Medulla oblongata (tissue), 1 donor: ENCODE results near the gene BAMBI.

ENCODE experiments used
- DNase-seq: peaks from one replicate; pipeline ENCODE4 v3.0.0-alpha.2; 2015; ENCODE audit errors: extremely low spot score

BAMBI gene

GRCh38 chr10:28674782-28675181, 2.5 kb upstream of the BAMBI start:
- no peak for DNase-seq

- DNase-seq = peak; percentile 39
Observed at GRCh38 chr10:28676326-28676967, 874 bp upstream of the BAMBI start.

- DNase-seq = peak; percentile 68
Observed at GRCh38 chr10:28677888-28678686, 766 bp downstream of the BAMBI start.

GRCh38 chr10:28678687-28679457, 1.6 kb downstream of the BAMBI start:
- DNase-seq = peak; percentile 45

- peak; percentile 48 for DNase-seq
Observed at GRCh38 chr10:28679581-28680357, 2.4 kb downstream of the BAMBI start.

GRCh38 chr10:28680358-28680752, 3.0 kb downstream of the BAMBI start:
- DNase-seq = peak; percentile 49

GRCh38 chr10:28681291-28681763, 4.0 kb downstream of the BAMBI start:
- peak; percentile 44 for DNase-seq

GRCh38 chr10:28681928-28682750, 4.8 kb downstream of the BAMBI start:
- no peak for DNase-seq

GRCh38 chr10:28684157-28684985, 7.0 kb downstream of the BAMBI start:
- DNase-seq = no peak

- no peak for DNase-seq
Observed at GRCh38 chr10:28684986-28685580, 7.8 kb downstream of the BAMBI start.

- no peak for DNase-seq
Observed at GRCh38 chr10:28685717-28686116, 8.4 kb downstream of the BAMBI start.

GRCh38 chr10:28686835-28687682, 9.7 kb downstream of the BAMBI start:
- DNase-seq = no peak

GRCh38 chr10:28687683-28688001, 10.3 kb downstream of the BAMBI start:
- DNase-seq = no peak

- no peak for DNase-seq
Observed at GRCh38 chr10:28690545-28690944, 13.2 kb downstream of the BAMBI start.

GRCh38 chr10:28691187-28691694, 13.9 kb downstream of the BAMBI start:
- DNase-seq = no peak

- DNase-seq = no peak
Observed at GRCh38 chr10:28692050-28692449, 14.7 kb downstream of the BAMBI start.

- no peak for DNase-seq
Observed at GRCh38 chr10:28694530-28694929, 17.2 kb downstream of the BAMBI start.

GRCh38 chr10:28698075-28698474, 20.8 kb downstream of the BAMBI start:
- no peak for DNase-seq
